ENCODE measurements around the gene VAV1. TPM values are rescaled to one million over a fixed set of nuclear protein-coding genes. Genes with fewer than 3 reads are reported as not detected.
"Not testable (repeated sequence)": the region's sequence is repeated elsewhere in the genome, so short reads cannot be mapped to it uniquely, and the experiment has no call there.

The VAV1 gene
- total RNA-seq, 1 experiment from 2014 or later: not detected

- Histone ChIP-seq H3K27ac (peak overlapping the region; percentile 59), H3K27me3 (replicated peaks) (no peaks in the 10 kb centered on the region), H3K4me3 (peak overlapping the region; percentile 72), H3K9me3 (replicated peaks) (no peaks in the 10 kb centered on the region), H3K36me3 (peaks cover 26% of the 10 kb centered on the region), H3K4me1 (replicated peaks) (peaks cover 55% of the 10 kb centered on the region)
- peak; percentile 60 to 62 for DNase-seq (ENCODE audit: low read depth in 1 of 2, low spot score in 2 of 2)
Measured at GRCh38 chr19:6740589-6741343, 31.7 kb upstream of the VAV1 start.

GRCh38 chr19:6743066-6743465 is 29.4 kb upstream of the VAV1 start:
- peaks cover 44% of the 10 kb centered on the region for H3K4me1 ChIP-seq (replicated peaks)
- peaks cover 45% of the 10 kb centered on the region for H3K36me3 ChIP-seq
- no peak for DNase-seq (ENCODE audit: low read depth in 1 of 2, low spot score in 2 of 2)
- H3K9me3 ChIP-seq (replicated peaks): no peaks in the 10 kb centered on the region
- no peaks in the 10 kb centered on the region for H3K27me3 ChIP-seq (replicated peaks)
- H3K4me3 ChIP-seq: no peak overlapping the region
- H3K27ac ChIP-seq: no peak overlapping the region

GRCh38 chr19:6743714-6744380 is 28.7 kb upstream of the VAV1 start:
- DNase-seq (ENCODE audit: low read depth in 1 of 2, low spot score in 2 of 2): no peak
- Histone ChIP-seq H3K27ac (peak overlapping the region; percentile 59), H3K4me3 (no peak overlapping the region)

GRCh38 chr19:6744381-6745301 is 27.9 kb upstream of the VAV1 start:
- DNase-seq (ENCODE audit: low read depth in 1 of 2, low spot score in 2 of 2): peak; percentile 86 to 92
- no peaks in the 10 kb centered on the region for H3K27me3 ChIP-seq (replicated peaks)
- H3K27ac ChIP-seq: peak overlapping the region; percentile 59
- H3K4me1 ChIP-seq (replicated peaks): peaks cover 31% of the 10 kb centered on the region
- no peaks in the 10 kb centered on the region for H3K9me3 ChIP-seq (replicated peaks)
- H3K36me3 ChIP-seq: peaks cover 58% of the 10 kb centered on the region
- peak overlapping the region; percentile 1; the same call in 1 of the 2 replicates for H3K4me3 ChIP-seq

More at GRCh38 chr19:6743714-6744380, 28.7 kb upstream of the VAV1 start:
- H3K4me1 ChIP-seq (replicated peaks): peaks cover 36% of the 10 kb centered on the region
- no peaks in the 10 kb centered on the region for H3K27me3 ChIP-seq (replicated peaks)
- peaks cover 52% of the 10 kb centered on the region for H3K36me3 ChIP-seq
- no peaks in the 10 kb centered on the region for H3K9me3 ChIP-seq (replicated peaks)

- H3K36me3 ChIP-seq: peaks cover 65% of the 10 kb centered on the region
- H3K9me3 ChIP-seq (replicated peaks): no peaks in the 10 kb centered on the region
- DNase-seq (ENCODE audit: low read depth in 1 of 2, low spot score in 2 of 2): no peak
- no peak overlapping the region for H3K4me3 ChIP-seq
- H3K27me3 ChIP-seq (replicated peaks): no peaks in the 10 kb centered on the region
- H3K27ac ChIP-seq: no peak overlapping the region
- peaks cover 30% of the 10 kb centered on the region for H3K4me1 ChIP-seq (replicated peaks)
Measured at GRCh38 chr19:6745965-6746364, 26.5 kb upstream of the VAV1 start.

GRCh38 chr19:6748543-6748942 is 24.0 kb upstream of the VAV1 start:
- Histone ChIP-seq H3K36me3 (peaks cover 71% of the 10 kb centered on the region), H3K4me1 (replicated peaks) (peaks cover 21% of the 10 kb centered on the region)
- H3K4me3 ChIP-seq; DNase-seq (ENCODE audit: low read depth in 1 of 2, low spot score in 2 of 2); H3K9me3 ChIP-seq (replicated peaks); H3K27me3 ChIP-seq (replicated peaks); H3K27ac ChIP-seq: not testable (repeated sequence)

GRCh38 chr19:6750062-6750461 is 22.4 kb upstream of the VAV1 start:
- Histone ChIP-seq H3K4me1 (replicated peaks) (peaks cover 6% of the 10 kb centered on the region), H3K36me3 (peaks cover 61% of the 10 kb centered on the region), H3K27me3 (replicated peaks) (no peaks in the 10 kb centered on the region), H3K4me3 (no peak overlapping the region), H3K27ac (no peak overlapping the region), H3K9me3 (replicated peaks) (no peaks in the 10 kb centered on the region)
- no peak for DNase-seq (ENCODE audit: low read depth in 1 of 2, low spot score in 2 of 2)

- no peak for DNase-seq (ENCODE audit: low read depth in 1 of 2, low spot score in 2 of 2)
- Histone ChIP-seq H3K9me3 (replicated peaks) (no peaks in the 10 kb centered on the region), H3K4me1 (replicated peaks) (no peaks in the 10 kb centered on the region), H3K36me3 (peaks cover 53% of the 10 kb centered on the region), H3K27ac (no peak overlapping the region), H3K4me3 (no peak overlapping the region), H3K27me3 (replicated peaks) (no peaks in the 10 kb centered on the region)
Measured at GRCh38 chr19:6751189-6751588, 21.3 kb upstream of the VAV1 start.

- no peak for DNase-seq (ENCODE audit: low read depth in 1 of 2, low spot score in 2 of 2)
- no peak overlapping the region for H3K4me3 ChIP-seq
- H3K9me3 ChIP-seq (replicated peaks): no peaks in the 10 kb centered on the region
- H3K36me3 ChIP-seq: peaks cover 41% of the 10 kb centered on the region
- H3K27ac ChIP-seq: no peak overlapping the region
- H3K27me3 ChIP-seq (replicated peaks): no peaks in the 10 kb centered on the region
- H3K4me1 ChIP-seq (replicated peaks): no peaks in the 10 kb centered on the region
Measured at GRCh38 chr19:6752256-6753177, 20.0 kb upstream of the VAV1 start.

GRCh38 chr19:6753178-6754031 is 19.1 kb upstream of the VAV1 start:
- no peaks in the 10 kb centered on the region for H3K9me3 ChIP-seq (replicated peaks)
- no peaks in the 10 kb centered on the region for H3K27me3 ChIP-seq (replicated peaks)
- H3K36me3 ChIP-seq: peaks cover 33% of the 10 kb centered on the region
- no peak for DNase-seq (ENCODE audit: low read depth in 1 of 2, low spot score in 2 of 2)
- H3K27ac ChIP-seq: no peak overlapping the region
- H3K4me1 ChIP-seq (replicated peaks): no peaks in the 10 kb centered on the region
- no peak overlapping the region for H3K4me3 ChIP-seq

- no peaks in the 10 kb centered on the region for H3K9me3 ChIP-seq (replicated peaks)
- H3K27me3 ChIP-seq (replicated peaks): no peaks in the 10 kb centered on the region
- H3K36me3 ChIP-seq: peaks cover 28% of the 10 kb centered on the region
- no peak for DNase-seq (ENCODE audit: low read depth in 1 of 2, low spot score in 2 of 2)
- H3K4me3 ChIP-seq: no peak overlapping the region
- no peak overlapping the region for H3K27ac ChIP-seq
- no peaks in the 10 kb centered on the region for H3K4me1 ChIP-seq (replicated peaks)
Measured at GRCh38 chr19:6754136-6754535, 18.4 kb upstream of the VAV1 start.
